Tibial nerve (tissue), 3 donors: Measurements from ENCODE around the gene SOX12.

Source experiments
- CTCF ChIP-seq, 5 experiments: fragments of 200-600 bp in 3 of 5; fragments of 450-650 bp in 2 of 5; sonication (generic) in 3 of 5; IDR thresholded peaks; one replicate each; pipeline ENCODE4 v1.5.1; 2016 to 2019; ENCODE audit warnings: antibody characterized with exemption in 5 of 5, mild to moderate bottlenecking in 3 of 5, moderate library complexity in 2 of 5
- POLR2A ChIP-seq, 2 donors: fragments of 450-650 bp; IDR thresholded peaks; one replicate each; pipeline ENCODE4 v1.6.1; 2017; ENCODE audit warnings: antibody characterized with exemption in 2 of 2, mild to moderate bottlenecking in 2 of 2, moderate library complexity in 2 of 2

- TF ChIP-seq CTCF (IDR thresholded peaks at IDR 0.05), result no peak
- no peak for TF ChIP-seq POLR2A (IDR thresholded peaks at IDR 0.05)
Measured at GRCh38 chr20:334578-334977, 9.2 kb downstream of the SOX12 start.
